Inflammatory macrophage (primary cell): ENCODE measurements around the gene SDHAF2.
"Not testable (repeated sequence)": the region's sequence is repeated elsewhere in the genome, so short reads cannot be mapped to it uniquely, and the experiment has no call there.

ENCODE experiments used
- DNase-seq, 2 donors: peaks; one replicate each; pipeline ENCODE4 v3.0.0-alpha.2; 2020 to 2022

The SDHAF2 gene

GRCh38 chr11:61425367-61426131 is 4.4 kb upstream of the SDHAF2 start:
- DNase-seq: no peak

GRCh38 chr11:61429346-61429690 is 606 bp upstream of the SDHAF2 start:
- peak; percentile 21 to 44 for DNase-seq

GRCh38 chr11:61430839-61431238 is 915 bp downstream of the SDHAF2 start:
- DNase-seq: not testable (repeated sequence)

DNA sequence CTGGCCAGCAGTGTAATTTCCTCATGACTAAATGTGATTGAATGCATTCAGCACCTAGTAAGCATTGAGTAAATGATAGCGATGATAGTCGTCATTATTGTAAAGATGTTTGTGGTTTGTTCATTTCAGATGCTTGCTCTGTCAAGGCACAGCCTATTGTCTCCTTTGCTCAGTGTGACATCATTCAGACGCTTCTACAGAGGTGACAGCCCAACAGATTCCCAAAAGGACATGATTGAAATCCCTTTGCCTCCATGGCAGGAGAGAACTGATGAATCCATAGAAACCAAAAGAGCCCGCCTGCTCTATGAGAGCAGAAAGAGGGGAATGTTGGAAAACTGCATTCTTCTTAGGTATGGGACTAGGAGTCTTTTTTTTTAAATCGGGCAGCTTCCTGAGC is 7.6 kb downstream of the SDHAF2 start:
- DNase-seq: no peak

DNA sequence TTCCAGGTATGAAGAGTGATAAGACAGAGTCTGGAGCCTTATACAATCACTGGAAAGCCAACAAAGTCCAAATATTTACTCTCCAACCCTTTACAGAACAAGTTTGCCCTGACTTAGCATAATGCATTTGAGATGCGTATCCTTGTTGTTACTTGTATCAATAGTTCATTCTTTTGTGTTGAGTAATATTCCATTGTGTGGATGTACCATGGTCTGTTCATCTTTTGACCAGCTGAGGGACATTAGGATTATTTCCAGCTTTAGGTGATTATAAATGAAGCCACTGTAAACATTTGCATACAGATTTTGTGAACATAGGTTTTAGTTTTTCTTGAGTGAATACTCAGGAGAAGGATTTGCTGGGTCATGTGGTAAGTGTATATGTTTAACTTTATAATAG is 9.7 kb downstream of the SDHAF2 start:
- DNase-seq: no peak

- no peak for DNase-seq
Observed at GRCh38 chr11:61442616-61443015, 12.7 kb downstream of the SDHAF2 start.

GRCh38 chr11:61445516-61445915 is 15.6 kb downstream of the SDHAF2 start:
- DNase-seq: no peak

GRCh38 chr11:61446211-61446651 is 16.3 kb downstream of the SDHAF2 start:
- DNase-seq: peak; percentile 86 to 92

GRCh38 chr11:61447601-61448551 is 18.0 kb downstream of the SDHAF2 start:
- DNase-seq: no peak

GRCh38 chr11:61448552-61448927 is 18.6 kb downstream of the SDHAF2 start:
- DNase-seq: no peak

DNA sequence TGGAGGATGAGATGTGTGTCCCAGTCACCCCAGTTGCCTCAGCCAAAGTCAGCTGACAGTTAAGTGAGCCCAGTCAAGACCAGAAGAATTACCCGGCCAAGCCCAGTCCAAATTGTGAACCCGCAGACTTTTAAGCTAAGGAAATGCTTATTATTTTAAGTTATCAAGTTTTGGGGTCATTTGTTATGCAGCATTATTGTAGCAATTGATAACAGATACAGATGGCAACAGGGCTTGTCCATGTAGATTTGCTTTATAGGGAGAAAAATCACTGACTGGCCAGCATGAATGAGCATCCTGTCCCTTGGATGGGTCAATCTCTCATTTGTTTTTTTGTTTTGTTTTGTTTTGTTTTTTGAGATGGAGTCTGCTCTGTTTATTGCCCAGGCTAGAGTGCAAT is 22.9 kb downstream of the SDHAF2 start:
- peak in 1 of 2 donors; percentile 15 for DNase-seq

- no peak for DNase-seq
Observed at GRCh38 chr11:61453695-61454094, 23.8 kb downstream of the SDHAF2 start.

- DNase-seq: no peak
Observed at GRCh38 chr11:61454520-61454919, 24.6 kb downstream of the SDHAF2 start.

GRCh38 chr11:61460474-61460881 is 30.6 kb downstream of the SDHAF2 start:
- DNase-seq: no peak

DNA sequence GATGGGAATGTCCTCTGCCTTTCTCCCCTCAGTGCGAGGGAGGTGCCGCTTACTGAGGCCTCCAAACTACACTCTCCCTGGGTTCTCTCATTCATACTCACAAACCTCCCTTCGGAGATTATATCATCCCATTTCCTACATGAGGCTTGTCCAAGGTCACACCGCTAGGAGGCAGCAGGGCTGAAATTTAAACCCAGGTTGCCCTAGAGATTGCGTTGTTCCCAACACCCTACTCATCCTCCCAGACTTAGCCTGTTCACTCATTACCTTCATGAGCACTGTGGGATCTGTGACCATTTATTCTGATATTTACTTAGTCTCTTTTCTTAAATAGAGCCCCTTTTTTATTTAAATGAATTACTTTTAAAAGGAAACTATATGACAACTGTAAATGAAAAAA is 31.1 kb downstream of the SDHAF2 start:
- no peak for DNase-seq

DNA sequence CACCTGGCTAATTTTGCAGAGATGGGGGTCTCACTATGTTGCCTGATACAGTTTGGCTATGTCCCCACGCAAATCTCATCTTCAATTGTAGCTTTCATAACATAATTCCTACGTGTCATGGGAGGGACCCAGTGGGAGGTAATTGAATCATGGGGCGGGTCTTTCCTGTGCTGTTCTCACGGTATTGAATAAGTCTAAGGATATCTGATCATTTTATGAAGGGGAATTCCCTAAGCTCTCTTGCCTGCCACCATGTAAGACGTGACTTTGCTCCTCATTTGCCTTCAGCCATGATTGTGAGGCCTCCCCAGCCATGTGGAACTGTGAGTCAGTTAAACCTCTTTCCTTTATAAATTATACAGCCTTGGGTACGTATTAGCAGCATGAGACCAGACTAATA is 37.7 kb downstream of the SDHAF2 start:
- DNase-seq: not testable (repeated sequence)

GRCh38 chr11:61468002-61468401 is 38.1 kb downstream of the SDHAF2 start:
- DNase-seq: no peak

DNA sequence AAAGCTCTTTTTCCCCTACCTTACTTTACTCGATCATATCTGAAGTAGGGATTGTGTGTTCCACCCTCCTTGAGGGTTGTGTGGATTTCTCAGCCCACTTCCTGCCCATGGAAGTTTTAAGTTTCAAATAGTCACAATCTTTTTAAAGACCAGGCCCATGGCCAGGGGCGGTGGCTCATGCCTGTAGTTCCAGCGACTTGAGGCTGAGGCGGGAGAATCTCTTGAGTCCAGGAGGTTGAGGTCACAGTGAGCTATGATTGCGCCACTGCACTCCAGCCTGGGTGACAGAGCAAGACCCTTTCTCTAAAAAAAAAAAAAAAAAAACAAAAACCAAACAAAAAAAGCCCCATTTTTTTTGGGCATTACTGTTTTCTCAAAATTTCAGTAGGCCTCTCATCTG is 42.4 kb downstream of the SDHAF2 start:
- DNase-seq: no peak

- no peak for DNase-seq
Observed at GRCh38 chr11:61472868-61473267, 42.9 kb downstream of the SDHAF2 start.

- DNase-seq: peak in 1 of 2 donors; percentile 36
Observed at GRCh38 chr11:61473370-61474012, 43.6 kb downstream of the SDHAF2 start.

DNA sequence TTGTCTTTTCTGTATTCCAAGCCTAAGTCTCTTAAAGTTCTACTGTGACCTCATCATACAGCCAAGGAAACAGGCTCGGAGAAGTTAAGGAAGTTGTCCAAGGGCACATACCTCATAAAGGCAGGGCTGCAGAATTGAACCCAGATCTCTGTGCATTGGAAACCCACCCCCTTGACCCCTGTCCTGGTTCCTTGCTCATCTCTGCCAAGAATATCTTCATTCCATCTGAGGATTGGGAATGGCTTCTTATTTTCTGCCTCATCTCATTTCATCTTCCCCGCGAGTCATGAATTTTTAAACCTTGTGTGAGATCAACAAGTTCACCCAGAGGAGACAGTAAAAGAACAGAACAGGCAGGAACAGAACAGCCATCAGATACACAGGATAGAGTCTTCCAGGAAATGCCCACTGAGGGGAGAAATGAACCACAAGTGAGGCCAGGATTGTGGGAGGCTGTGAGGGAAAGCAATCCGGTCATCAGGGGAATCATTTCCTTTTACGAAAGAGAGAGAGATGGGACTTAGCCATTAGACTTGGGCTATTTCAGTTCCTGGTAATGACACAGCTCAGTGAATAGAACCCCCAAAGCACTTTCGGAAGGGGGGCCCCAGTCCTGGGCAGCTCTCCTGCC is 44.2 kb downstream of the SDHAF2 start:
- no peak for DNase-seq

GRCh38 chr11:61475433-61475832 is 45.5 kb downstream of the SDHAF2 start:
- DNase-seq: no peak

DNA sequence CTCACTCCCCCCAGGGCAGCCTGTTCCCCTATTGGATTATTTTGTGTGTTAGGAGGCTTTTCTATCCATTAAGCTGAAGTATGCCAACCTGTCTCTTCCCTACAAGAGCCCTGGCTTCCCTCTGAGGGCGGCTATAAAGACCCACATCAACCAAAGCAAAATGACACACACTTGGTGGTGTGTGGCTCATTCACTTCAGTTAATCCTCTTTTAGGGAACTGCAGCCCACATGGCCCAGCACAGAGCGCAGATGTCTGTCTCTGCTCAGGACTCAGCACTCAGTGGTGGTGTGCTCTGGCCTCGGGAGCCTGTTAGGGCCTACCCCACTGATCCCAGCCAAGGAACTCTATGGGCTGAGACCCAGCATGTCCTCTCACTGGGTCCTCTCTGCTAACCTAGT is 46.4 kb downstream of the SDHAF2 start:
- DNase-seq: peak; percentile 32 to 76
